DMS79 treated with DMSO at 0.1 percent for 48 hours (cell line): ENCODE data around the gene DCTN3.
A peak's percentile ranks its signal among the peaks of the same experiment; 100 is the strongest.

Experiments
- DNase-seq: peaks from one replicate; lab custom pipeline; 2025; lab: John Stamatoyannopoulos, UW

DCTN3 gene

DNA sequence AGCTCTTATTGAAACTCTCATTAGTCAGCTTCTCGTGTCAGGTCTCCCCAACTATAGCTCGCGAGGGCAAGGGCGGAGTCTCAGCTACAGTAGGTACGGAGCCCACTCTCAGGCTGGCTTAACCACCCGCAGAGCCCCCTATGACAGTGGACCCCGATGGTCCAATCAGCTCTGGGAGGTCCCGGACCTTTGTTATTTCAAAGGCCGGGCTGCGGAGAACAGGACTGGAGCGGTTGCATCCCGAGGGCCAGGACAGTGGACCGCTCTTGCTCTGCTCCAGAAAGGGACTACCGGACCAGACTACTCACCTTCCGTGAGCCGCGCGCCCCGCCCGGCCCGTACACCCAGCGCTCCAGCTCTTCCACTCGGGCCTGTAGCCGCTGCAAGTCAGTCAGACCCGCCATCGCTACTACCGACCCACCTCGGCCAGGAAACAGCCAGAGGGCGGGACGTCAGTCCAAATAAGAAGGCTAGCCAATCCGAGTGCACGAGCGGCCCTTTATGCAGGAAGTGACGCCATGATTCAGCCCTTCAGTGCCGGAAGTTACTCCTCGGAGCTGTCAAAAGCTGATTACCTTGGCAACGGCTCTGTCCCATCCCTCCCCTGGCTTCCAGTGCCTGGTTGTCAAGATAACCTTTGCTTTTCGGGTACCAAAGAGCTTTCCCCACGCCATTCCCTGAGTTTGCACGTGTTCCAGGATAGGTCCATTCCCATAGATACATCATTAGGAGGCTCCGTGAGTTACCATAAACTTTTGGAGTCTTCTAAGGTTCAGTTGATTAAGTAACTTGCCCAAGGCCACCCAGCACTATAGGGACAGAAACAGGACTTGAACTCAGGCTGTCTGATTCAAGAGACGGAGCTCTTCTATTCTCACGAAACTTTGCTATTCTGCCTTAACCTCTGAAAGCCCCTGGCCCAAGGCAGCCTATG, at the start of gene DCTN3:
Gene DCTN3, minus strand, starts transcription at position 435 of the 934 bp plus-strand sequence. Its CDS starts 31 bp downstream, at position 404.
- peak; percentile 96 for DNase-seq

DNA sequence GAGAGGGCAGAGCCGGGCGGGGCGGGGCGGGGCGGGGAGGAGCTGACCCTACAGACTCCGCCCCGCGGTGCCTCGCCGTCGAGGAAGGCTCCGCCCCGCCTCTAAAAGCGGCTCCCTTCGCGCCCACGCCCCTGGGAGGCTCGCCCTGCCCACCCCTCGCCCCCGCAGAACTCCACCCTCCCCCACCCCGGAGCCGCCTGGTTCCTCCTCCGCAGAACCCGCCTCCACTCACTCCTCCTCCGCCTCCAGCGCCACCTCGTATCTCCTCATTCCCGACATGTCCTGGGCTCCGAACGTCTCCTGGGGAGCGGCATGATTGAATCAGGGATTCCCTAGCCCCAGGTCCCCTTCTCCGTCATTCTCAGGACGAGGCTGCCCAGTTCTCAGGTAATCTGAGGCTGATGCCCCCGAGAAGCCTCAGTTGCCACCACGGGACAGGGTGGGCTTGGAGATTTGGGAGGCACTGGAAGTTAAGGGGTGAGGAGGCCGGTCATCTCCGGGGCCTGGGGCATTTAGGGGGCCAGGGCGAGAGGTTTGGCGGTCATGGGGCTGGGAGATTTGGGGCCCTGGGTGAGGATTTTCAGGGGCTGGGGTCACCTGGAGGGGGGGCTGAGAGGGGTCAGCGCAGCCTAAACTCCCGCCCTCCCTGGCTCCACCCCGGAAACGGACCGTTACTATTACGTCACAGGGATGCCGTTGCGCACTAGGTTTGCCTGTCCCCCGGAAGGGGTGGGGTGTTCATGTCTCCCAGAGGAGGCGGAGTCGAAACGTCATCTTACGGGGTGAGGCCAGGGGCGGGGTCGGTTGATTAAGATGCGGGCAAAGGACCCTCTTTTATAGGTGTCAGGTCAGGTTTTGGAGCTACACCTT, 45.3 kb upstream of the DCTN3 start:
- DNase-seq = peak; percentile 91

DNA sequence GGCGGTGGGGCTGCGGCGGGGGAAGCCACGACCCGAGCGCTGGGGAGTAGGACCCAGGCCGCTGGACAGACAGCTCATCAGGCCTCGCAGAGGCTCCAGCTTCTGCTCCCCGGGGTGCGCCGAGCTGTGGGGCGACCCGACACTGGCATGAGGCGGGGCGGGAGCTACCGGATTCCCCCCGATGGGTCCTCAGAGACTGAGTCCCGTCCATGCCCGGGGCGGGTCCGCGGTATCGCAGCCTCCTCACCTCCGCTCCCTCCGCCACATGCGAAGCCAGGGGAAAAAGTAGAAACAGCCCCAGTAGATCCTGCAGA, 44.7 kb upstream of the DCTN3 start:
- DNase-seq = no peak

DNA sequence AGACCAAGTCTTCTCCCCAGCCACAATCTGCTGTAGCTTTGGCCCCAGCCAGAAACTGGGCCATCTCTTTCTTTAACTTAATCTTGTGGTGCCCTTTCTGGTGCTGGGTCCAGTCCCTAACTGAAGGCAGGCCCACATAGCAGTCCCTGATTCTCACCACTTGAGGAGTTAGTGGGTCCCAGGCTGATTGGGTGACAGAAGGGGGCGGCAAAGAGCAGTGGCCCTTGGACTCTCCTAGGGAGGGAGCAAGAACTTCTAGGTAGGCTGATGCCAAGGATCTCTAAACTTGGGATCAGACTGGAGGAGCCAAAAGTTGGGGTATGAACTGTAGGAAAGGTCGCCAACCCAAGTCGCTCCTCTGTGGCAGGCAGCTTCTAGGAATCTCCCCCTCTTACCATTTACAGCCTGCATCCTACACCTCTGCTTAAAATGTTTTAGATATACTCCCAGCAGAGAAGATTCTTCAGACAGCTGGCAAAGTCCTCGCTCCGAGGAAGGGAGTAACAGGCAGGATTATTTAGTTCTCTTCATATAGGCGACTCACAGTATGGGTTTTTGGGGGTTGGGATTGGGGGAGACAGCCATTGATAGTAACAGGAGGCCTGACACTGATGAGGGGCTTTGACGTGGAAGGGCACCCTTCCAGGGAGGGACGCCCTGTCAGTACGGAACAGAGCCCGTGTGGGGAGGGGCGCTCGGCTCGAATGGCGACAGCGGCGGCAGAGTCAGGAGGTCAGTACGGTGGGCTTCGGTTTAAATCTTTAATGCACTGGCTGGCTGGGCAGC, 44.2 kb upstream of the DCTN3 start:
- no peak for DNase-seq

DNA sequence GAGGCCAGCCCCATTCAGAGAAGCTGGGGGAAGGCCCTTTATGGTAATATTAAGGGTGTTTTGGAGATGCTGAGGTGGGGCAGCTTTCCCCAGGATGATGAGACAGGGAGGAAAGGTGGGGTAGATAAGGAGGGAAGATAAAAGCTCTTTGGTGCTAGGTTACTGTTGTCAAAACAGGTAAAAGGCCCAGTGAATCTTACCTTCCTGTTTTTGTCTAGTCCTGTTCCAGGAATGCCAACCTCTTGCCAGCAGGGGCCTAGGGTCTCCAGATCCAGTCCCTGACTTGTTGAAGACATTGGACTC, 43.0 kb upstream of the DCTN3 start:
- no peak for DNase-seq

DNA sequence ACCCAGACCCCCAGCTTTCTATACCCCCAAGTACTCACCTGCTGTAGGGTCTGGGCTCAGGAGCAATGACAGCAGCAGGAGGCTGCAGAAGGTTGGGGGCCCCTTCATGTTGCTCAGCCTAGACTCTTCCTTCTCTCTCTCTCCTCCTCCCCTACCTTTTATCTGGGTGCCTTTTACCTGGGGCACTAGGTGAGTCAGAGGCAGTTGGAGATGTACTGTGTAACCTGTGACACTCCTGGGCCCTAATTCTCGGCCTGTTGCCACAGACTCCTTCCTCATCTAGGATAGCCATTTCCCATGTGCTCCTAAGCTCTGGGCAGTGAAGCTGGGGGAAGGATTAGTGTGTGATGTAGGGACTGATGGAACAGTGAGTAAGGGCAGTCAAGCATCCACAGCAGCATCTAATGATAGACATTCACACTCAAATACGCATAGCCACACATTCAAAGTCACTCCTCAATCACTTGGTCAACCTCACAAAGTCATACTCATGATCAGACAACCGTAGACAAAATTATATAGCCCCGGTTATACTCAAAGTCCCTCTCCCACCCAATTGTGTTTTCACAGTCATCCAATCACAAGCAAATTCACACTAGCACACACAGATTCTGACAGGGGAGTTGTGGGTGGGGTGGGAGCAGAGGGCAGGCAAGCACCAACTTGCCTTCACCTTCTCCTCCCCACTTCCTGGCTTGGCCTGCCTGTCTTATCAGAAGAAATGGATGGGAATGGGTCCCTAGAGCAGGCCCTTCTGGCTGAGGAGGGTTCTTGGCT, 42.4 kb upstream of the DCTN3 start, which contains the start of gene CCL27:
Gene CCL27, minus strand, starts transcription at position 132 of the 777 bp plus-strand sequence. Its CDS starts 24 bp downstream, at position 108.
- DNase-seq = no peak

DNA sequence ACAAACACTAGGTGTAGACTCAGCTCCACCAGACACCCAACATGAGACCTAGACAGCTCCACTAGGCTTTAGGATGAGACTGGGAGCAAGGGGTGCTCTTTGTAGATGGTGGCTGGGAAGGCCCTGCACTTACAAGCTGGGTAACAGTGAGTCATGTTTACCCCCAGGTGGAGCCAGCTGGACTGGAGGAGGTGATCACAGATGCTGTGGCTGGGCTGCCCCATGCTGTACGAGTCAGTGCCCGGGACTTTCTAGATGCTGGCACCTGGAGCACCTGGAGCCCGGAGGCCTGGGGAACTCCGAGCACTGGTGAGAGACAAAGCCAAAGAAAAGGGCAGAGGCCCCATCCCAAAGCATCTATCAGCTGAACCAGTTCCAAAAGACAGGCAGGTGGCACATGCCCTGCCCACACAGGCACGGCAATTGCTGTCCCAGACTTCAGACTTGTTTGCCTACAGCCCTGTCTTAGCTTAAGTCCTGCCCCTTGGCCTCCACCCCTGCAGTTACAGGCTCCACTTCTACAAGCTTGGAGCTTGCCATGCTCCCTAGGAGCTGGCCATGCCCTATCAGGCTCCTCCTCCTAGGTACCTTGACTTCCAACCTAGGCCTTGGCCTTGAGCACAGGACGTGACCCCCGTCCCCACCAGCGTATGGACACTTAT, 39.4 kb upstream of the DCTN3 start:
- no peak for DNase-seq

DNA sequence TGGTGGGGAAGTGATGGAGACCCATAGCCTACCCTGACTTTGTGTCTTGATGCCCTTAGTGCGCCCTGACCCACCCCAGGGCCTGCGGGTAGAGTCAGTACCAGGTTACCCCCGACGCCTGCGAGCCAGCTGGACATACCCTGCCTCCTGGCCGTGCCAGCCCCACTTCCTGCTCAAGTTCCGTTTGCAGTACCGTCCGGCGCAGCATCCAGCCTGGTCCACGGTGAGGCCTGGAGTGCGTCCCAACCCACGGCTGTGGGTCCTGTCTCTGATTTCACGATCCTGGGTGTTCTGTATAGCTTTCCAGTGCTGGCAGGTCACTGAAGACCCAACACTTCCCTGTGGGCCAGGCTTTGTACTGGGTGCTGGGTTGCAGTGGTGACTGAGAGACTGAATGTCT, 38.2 kb upstream of the DCTN3 start:
- no peak for DNase-seq

DNA sequence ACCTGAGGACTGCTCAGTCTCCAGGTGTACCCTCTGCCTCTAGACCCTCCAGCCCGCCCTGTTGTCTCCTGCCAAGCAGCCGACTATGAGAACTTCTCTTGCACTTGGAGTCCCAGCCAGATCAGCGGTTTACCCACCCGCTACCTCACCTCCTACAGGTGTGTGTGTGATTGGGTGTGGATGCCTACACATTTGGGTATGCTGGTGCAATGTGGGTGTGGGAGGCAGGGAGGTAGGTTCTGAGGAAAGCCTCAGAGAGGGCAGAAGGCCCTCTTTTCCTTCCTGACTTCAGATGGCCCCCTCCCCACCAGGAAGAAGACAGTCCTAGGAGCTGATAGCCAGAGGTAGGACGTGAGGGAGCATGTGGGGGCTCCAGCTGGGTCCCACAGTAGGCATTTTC, 36.7 kb upstream of the DCTN3 start:
- no peak for DNase-seq

DNA sequence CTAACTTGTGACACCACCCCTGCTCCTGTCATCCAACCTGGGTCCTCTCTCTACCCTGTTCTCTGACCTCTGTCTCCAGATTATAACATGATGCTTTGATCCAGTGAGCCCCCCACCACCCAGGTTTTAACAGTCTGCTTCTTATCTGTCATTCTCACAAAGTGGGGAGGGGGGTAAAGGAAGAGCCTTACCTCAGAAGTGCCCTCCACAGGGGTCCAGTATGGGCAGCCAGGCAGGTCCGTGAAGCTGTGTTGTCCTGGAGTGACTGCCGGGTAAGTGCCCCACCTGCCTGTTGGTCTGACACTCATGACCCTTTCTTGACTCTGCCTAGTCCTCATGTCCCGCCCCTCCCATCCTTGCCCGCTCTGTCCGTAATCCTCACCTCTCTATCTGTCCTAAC, 35.1 kb upstream of the DCTN3 start:
- DNase-seq = no peak

DNA sequence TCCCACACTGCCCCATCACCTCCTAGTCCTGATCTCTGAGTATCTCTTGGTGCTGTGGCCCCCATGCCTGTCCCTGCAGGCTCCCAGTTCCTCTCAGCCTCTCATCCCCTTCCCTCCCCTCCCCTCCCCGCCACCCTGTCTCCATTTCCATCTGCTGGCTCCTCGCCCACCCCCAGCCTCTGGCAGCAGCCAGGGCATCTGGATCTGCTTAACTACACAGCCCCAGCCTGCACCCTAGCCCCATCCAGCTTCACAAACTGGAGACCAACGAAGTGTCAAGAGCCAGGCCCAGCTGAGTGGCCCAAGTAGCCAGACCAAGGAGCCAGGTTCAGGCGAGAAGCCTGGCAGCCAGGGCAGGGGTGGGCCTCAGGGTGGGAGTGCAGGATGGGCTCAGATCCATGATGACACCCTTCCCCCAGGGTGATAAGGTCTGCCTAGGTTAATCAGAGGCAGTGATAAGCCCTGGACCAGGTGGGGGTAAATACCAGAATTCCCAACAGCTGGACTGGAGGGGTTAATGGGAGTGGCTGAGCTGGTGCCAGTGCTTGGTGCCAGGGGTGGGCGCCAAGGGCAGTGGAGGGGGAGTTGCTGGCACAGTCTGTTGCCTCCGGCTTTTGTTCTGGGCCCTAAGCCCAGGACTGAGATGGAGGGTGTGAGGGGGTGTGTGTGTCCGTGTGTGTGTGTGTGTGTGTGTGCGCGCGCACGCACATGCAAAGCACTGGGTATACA, 34.2 kb upstream of the DCTN3 start:
- DNase-seq = peak; percentile 74

DNA sequence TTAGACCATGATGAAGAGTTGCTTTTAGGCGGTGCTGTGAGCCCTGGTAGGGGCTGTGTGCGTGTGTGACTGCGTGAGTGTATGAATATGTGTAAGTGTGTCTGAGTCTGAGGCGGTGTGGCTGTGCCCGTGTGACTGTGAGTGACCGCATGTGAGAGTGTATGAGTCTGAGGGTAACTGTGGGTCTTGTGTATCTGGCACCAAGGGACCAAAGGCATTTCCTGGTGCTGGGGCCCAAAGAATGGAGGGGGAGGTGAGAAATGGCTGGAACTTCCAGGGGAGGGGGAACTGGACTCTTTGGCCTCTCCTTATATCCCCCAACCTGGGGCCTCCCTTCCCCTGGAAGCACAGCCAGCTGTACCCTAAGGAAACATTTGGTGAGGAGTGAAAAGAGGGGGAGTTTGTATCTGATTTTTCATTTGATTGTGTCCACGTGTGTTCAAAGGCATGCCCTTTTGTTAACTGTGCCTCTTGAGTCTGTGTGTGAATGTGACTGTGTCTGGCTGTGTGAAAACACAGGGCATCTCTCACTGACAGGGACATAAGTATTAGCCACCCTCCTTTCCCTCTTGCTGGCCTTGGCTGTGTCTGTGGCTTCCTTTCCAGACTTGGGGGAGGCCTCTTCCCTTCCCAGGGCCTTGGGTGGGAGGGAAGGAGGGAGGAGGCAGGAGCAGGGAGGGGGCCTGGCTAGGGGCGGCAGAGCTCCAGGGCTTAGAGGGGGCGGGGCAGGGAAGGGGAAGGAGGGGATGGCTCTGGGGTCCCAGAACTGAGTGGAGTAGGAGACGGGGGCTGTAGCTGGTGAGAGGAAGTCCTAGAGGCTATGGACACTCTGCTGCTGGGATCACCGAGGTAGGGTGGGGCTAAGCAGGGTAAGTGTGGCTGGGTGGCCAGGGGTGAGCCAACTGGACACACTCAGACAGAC, 33.1 kb upstream of the DCTN3 start:
- DNase-seq = no peak

DNA sequence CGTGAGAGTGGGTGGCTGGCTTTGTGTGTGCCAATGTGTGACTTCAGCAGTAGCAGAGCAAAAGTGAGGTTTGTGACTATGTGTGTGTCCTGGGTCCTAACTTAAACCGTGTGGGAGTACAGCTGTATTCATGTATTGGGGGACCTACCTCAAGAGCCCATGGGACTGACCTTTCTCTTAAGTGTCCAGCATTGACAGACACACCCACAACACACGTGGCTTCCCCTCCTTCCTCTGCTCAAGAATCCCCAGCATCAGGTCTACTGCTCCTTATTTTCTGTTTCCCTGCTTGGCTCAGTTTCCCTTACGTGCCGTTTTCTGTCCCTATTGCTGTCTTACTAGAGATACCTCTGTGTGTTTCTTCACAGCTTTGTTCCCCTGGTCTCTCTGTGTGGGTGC, 32.3 kb upstream of the DCTN3 start:
- no peak for DNase-seq

DNA sequence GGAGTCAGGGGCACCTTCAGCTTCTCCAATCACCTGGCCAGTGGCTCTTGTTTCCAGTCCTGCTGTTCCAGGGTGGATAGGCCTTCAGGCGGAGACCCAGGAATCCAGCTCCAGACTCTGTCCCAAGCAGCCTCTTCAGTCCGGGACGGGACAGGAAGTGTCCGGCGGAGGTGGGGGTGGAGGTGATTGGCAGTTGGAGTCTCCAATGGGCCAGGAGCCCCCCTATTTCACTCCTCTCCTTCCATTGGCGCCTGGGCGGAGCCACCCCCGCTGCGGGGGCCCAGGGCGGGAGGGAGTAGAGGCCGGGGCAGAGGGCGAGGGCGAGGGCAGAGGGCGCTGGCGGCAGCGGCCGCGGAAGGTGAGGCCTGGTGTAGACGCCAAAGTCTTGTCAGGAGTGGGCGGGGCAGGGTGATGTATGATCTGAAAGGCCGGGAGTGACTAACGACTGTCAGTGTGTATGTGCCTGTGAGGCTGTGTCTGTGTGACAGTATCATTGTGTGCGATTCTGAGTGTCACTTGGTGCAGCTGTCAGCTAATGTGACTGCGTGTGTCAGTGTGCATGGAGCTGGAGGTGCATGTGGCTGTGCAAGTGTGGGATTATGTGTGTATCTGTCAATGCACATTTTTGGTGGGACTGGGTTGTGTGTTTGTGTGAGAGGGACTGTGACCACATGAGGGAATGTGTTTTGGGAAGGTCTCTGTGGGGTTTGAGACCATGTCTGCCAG, 31.7 kb upstream of the DCTN3 start, which contains the start of gene IL11RA:
Gene IL11RA, plus strand, starts transcription at position 310 of the 726 bp plus-strand sequence. CDS start 3,033 bp downstream, outside the sequence.
- DNase-seq = no peak

DNA sequence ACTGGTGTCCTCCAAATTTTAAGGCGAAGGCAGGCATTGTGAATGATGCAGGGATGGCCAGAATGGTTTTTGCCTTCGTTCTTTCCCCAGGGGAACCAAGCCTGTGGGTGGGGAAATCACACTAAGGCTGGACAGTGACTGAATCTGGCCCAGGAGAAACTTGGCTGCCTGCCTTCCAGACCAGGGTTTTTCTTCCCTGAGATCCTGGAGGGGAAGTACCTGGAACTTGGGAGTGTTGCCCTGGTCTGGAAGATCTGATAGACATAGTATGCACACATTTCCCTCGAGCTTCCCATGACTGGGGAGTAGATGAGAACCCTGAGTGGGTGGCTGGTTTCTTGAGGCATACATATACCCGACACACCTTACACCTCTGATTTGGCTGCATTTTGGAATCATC, 31.0 kb upstream of the DCTN3 start:
- no peak for DNase-seq

DNA sequence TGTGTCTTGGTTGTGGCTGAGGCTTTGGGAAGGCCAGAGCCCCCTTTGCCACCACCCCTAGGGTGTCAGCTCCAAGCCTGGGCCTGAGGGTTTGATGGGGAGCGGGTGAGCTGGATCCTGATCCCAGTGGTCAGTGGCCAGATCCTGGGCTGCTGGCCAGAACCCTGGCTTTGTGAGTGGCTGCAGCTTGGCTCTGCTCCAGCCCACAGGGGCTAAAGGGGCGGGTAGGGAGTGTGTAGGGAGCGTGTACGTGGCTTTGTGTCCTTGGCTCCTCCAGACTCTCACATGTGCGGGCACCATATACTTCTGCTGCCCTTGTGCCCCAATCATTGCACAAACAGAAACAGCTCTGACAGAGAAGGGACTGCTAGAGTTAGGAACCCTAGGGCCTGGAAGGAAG, 30.5 kb upstream of the DCTN3 start:
- DNase-seq = no peak

DNA sequence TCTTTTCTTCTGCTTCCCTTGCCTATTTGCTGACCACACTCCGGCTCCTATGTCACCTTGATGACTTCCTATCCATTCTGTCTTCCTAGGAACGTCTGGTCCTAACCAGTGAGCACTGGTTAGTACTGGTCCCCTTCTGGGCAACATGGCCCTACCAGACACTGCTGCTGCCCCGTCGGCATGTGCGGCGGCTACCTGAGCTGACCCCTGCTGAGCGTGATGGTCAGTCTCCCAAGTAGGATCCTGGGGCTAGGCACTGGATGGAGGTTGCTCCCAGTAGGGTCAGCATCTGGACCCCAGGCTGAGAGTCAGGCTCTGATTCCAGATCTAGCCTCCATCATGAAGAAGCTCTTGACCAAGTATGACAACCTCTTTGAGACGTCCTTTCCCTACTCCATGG, 28.4 kb upstream of the DCTN3 start:
- DNase-seq = no peak

DNA sequence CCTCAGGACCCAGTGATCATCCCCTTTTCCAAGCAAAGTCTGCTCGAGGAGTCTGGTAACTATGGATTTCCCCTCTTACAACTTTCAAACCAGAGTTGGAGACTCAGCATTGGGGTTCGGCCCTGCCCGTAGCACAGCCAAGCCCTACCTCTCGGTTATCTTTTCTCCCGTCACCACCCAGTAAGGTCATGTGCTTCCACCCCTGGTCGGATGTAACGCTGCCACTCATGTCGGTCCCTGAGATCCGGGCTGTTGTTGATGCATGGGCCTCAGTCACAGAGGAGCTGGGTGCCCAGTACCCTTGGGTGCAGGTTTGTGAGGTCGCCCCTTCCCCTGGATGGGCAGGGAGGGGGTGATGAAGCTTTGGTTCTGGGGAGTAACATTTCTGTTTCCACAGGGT, 27.4 kb upstream of the DCTN3 start:
- no peak for DNase-seq

DNA sequence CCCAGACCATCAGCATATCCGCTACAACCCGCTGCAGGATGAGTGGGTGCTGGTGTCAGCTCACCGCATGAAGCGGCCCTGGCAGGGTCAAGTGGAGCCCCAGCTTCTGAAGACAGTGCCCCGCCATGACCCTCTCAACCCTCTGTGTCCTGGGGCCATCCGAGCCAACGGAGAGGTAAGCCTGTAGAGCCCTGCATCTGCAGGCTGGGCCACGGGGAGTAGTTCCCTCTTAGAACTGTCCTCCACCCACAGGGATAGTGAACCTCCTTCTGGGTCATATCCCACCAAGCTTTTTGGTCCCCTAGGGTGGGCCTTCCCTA, 26.7 kb upstream of the DCTN3 start:
- no peak for DNase-seq
